HepG2 (cell line): Measurements from ENCODE around the gene RBM15B. TPM values are rescaled to one million over a fixed set of nuclear protein-coding genes. Genes with fewer than 3 reads are reported as not detected.

Experiments
- ASH2L ChIP-seq: fragments of 300-600, 200-600 bp; sonication (generic); IDR thresholded peaks from 2 replicates; pipeline ENCODE4 v1.7.0; 2017; ENCODE audit warnings: low read depth, mild to moderate bottlenecking, moderate library complexity, mixed read lengths, low read length; ENCODE audit not compliant: insufficient read length
- BCL6 ChIP-seq: IDR thresholded peaks from 2 replicates; pipeline ENCODE4 v1.6.1; 2016; ENCODE audit warnings: missing genetic modification reagents, missing compliant biosample characterization
- CREB1 ChIP-seq, 2 experiments: fragments of 450-650 bp in 1 of 2; IDR thresholded peaks; 2 replicates each; pipeline ENCODE4 v1.6.1; 2016 to 2017; ENCODE audit warnings: control low read depth in 1 of 2, mild to moderate bottlenecking in 1 of 2, missing compliant biosample characterization in 1 of 2, missing genetic modification characterization in 1 of 2
- KDM5A ChIP-seq: fragments of 200-600 bp; sonication (generic); IDR thresholded peaks from 2 replicates; pipeline ENCODE4 v1.7.0; 2018; ENCODE audit warnings: antibody characterized with exemption, mild to moderate bottlenecking, low read length, borderline replicate concordance
- NFKBIZ ChIP-seq: IDR thresholded peaks from 2 replicates; pipeline ENCODE4 v1.6.1; 2018; ENCODE audit warnings: missing genetic modification reagents, missing compliant biosample characterization
- NFRKB ChIP-seq: fragments of 450-650 bp; IDR thresholded peaks from 2 replicates; pipeline ENCODE4 v1.6.1; 2017
- RFX5 ChIP-seq: IDR thresholded peaks from 2 replicates; pipeline ENCODE4 v1.6.1; 2011; ENCODE audit warnings: low read depth, low read length, improper control_type of control experiment
- SP4 ChIP-seq: sonication (generic); formaldehyde crosslinking; IDR thresholded peaks from 2 replicates; pipeline ENCODE4 v1.8.1; 2023; ENCODE audit warnings: mild to moderate bottlenecking, missing genetic modification reagents
- XBP1 ChIP-seq: sonication (generic); formaldehyde crosslinking; IDR thresholded peaks from 2 replicates; pipeline ENCODE4 v1.5.0; 2020; ENCODE audit warnings: missing genetic modification reagents
- ZNF33A ChIP-seq: sonication (generic); formaldehyde crosslinking; IDR thresholded peaks from 2 replicates; pipeline ENCODE4 v1.5.1; 2020; ENCODE audit warnings: missing genetic modification reagents, mild to moderate bottlenecking, moderate library complexity, borderline replicate concordance
- ZNF44 ChIP-seq: sonication (generic); formaldehyde crosslinking; IDR thresholded peaks from 2 replicates; pipeline ENCODE4 v1.5.1; 2020; ENCODE audit warnings: mild to moderate bottlenecking, missing genetic modification reagents
- ZNF629 ChIP-seq: sonication (generic); formaldehyde crosslinking; conservative IDR thresholded peaks from 2 replicates; pipeline ENCODE4 v1.5.0; 2020; ENCODE audit warnings: missing genetic modification reagents
- polyA plus RNA-seq, 8 experiments: library from polyadenylated mRNA; depleted of rRNA in 3 of 8; stranded (reverse) in 7 of 8; unstranded in 1 of 8; fragments of >200 nt; fragmentation: Illumina TruSeq in 4 of 8; extraction: Trizol in 4 of 8; gene quantifications; 2 replicates each; pipeline versions ENCODE4 v1.2.1 to v1.2.3, GENCODE V29; 2011 to 2016; ENCODE audit warnings: low read depth in 4 of 8, missing spikeins in 1 of 8, mixed read lengths in 1 of 8; ENCODE audit not compliant: insufficient read depth in 1 of 8
- total RNA-seq, 5 experiments: library from RNA; depleted of rRNA; stranded (reverse); fragments of >200 nt; fragmentation: Illumina TruSeq; extraction: Trizol; gene quantifications; 2 replicates each; pipeline ENCODE4 v1.2.3, GENCODE V29; 2016; ENCODE audit warnings: low read depth in 1 of 5
- TF ChIP-seq, protein P1 (sequence below): conservative IDR thresholded peaks from 2 replicates; pipeline ENCODE4 v1.6.1; 2018; ENCODE audit warnings: missing genetic modification reagents
- TF ChIP-seq, protein P2 (sequence below): sonication (generic); formaldehyde crosslinking; IDR thresholded peaks from 2 replicates; pipeline ENCODE4 v1.4.0; 2020; ENCODE audit warnings: missing genetic modification reagents, mild to moderate bottlenecking, borderline replicate concordance
- TF ChIP-seq, protein P3 (sequence below): IDR thresholded peaks from 2 replicates; pipeline ENCODE4 v1.6.1; 2016; ENCODE audit warnings: low read depth, borderline replicate concordance

The RBM15B gene
- total and polyA plus RNA-seq, 2 of the 13 experiments (the other 11 are each of a cell fraction or from before 2014, with no cell fraction given) = 8.2 to 19.3 TPM

DNA sequence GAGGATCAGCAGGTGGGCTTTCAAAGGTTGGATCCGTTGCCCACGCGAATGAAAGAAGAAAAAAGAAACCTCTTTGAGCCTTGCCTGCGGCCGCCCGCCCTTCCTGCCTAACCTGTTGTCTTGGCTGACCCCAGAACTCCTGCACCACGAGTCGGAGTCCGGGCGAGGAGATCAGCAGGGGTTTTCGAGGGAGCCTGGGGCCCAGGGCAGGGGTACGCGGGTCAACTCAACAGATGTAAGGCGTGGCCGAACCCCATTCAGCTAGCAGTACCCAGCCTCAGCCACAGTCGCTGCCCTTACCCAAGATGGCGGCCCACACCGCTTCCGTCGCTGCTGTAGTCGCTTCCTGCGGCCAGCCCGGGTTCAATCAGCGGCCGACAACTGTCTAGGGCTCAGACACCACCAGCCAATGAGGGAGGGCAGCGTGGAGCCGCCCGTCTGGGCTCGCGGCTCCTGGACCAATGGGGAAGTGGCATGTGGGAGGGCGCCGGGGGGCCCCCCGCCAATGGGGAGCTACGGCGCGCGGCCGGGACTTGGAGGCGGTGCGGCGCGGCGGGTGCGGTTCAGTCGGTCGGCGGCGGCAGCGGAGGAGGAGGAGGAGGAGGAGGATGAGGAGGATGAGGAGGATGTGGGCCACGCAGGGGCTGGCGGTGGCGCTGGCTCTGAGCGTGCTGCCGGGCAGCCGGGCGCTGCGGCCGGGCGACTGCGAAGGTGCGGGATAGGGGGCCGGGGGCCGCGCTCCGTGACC is 6.2 kb upstream of the RBM15B start, which contains the start of gene MANF (continued):
- TF ChIP-seq, protein P1, sequence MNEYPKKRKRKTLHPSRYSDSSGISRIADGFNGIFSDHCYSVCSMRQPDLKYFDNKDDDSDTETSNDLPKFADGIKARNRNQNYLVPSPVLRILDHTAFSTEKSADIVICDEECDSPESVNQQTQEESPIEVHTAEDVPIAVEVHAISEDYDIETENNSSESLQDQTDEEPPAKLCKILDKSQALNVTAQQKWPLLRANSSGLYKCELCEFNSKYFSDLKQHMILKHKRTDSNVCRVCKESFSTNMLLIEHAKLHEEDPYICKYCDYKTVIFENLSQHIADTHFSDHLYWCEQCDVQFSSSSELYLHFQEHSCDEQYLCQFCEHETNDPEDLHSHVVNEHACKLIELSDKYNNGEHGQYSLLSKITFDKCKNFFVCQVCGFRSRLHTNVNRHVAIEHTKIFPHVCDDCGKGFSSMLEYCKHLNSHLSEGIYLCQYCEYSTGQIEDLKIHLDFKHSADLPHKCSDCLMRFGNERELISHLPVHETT (CRISPR knock-in tag) = peak; percentile 62; the same call in 1 of the 2 replicates
- peak; percentile 88 for TF ChIP-seq CREB1 (IDR thresholded peaks at IDR 0.05)
- TF ChIP-seq CREB1 (CRISPR knock-in tag; IDR thresholded peaks at IDR 0.05) = peak; percentile 94
- TF ChIP-seq RFX5 = peak; percentile 53; the same call in 1 of the 2 replicates
- no peak; the same call in 1 of the 2 replicates for TF ChIP-seq NFKBIZ (CRISPR knock-in tag)
- peak; percentile 94; the same call in 1 of the 2 replicates for TF ChIP-seq ZNF44 (CRISPR knock-in tag)
- TF ChIP-seq, protein P2, sequence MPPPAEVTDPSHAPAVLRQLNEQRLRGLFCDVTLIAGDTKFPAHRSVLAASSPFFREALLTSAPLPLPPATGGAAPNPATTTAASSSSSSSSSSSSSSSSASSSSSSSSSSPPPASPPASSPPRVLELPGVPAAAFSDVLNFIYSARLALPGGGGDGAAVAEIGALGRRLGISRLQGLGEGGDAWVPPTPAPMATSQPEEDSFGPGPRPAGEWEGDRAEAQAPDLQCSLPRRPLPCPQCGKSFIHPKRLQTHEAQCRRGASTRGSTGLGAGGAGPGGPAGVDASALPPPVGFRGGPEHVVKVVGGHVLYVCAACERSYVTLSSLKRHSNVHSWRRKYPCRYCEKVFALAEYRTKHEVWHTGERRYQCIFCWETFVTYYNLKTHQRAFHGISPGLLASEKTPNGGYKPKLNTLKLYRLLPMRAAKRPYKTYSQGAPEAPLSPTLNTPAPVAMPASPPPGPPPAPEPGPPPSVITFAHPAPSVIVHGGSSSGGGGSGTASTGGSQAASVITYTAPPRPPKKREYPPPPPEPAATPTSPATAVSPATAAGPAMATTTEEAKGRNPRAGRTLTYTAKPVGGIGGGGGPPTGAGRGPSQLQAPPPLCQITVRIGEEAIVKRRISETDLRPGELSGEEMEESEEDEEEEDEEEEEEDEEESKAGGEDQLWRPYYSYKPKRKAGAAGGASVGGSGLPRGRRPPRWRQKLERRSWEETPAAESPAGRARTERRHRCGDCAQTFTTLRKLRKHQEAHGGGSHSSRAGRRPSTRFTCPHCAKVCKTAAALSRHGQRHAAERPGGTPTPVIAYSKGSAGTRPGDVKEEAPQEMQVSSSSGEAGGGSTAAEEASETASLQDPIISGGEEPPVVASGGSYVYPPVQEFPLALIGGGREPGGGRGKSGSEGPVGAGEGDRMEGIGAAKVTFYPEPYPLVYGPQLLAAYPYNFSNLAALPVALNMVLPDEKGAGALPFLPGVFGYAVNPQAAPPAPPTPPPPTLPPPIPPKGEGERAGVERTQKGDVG = no peak
- TF ChIP-seq KDM5A = peak; percentile 46; the same call in 1 of the 2 replicates
- TF ChIP-seq SP4 (CRISPR knock-in tag) = peak; percentile 85
- TF ChIP-seq BCL6 (CRISPR knock-in tag) = peak; percentile 53; the same call in 1 of the 2 replicates
- TF ChIP-seq XBP1 (CRISPR knock-in tag) = peak; percentile 95
- TF ChIP-seq ZNF629 (CRISPR knock-in tag) = no peak
- TF ChIP-seq ZNF33A (CRISPR knock-in tag) = no peak
- TF ChIP-seq, protein P3, sequence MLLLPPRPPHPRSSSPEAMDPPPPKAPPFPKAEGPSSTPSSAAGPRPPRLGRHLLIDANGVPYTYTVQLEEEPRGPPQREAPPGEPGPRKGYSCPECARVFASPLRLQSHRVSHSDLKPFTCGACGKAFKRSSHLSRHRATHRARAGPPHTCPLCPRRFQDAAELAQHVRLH = peak; percentile 39; the same call in 1 of the 2 replicates
- TF ChIP-seq ASH2L = peak; percentile 76
- TF ChIP-seq NFRKB = peak; percentile 71
- TF ChIP-seq, all 625 proteins: peak for 239
